C4-2B (cell line): ENCODE results near the gene SMARCAL1.

Source experiments
- H3K27ac ChIP-seq: fragments of 450-650 bp; 2 replicates; pipeline ENCODE4 v1.5.1; 2017
- ZFX ChIP-seq: fragments of 450-650 bp; IDR thresholded peaks from 2 replicates; pipeline ENCODE4 v1.6.1; 2017
- TF ChIP-seq, protein P1 (sequence below): fragments of 450-650 bp; conservative IDR thresholded peaks from 2 replicates; pipeline ENCODE4 v1.5.1; 2017; ENCODE audit warnings: mild to moderate bottlenecking

SMARCAL1 gene

DNA sequence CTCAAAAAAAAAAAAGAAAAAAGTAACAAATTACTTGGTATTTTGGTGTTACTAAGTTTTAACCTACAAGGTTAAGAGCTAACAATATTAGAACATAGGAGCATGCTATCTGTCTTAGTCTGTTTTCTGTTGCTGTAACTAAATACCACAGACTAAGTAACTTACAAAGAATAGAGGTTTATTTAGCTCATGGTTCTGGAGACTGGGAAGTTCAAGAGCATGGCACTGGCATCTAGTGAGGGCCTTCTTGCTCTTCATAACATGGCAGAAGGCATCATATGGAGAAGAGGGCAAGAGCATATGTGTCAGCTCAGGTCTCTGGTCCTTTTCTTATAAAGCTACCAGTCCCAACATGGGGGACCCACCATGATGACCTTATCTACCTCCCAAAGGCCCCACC is 36.5 kb downstream of the SMARCAL1 start:
- TF ChIP-seq ZFX, result no peak
- H3K27ac ChIP-seq, result no peak overlapping the region

DNA sequence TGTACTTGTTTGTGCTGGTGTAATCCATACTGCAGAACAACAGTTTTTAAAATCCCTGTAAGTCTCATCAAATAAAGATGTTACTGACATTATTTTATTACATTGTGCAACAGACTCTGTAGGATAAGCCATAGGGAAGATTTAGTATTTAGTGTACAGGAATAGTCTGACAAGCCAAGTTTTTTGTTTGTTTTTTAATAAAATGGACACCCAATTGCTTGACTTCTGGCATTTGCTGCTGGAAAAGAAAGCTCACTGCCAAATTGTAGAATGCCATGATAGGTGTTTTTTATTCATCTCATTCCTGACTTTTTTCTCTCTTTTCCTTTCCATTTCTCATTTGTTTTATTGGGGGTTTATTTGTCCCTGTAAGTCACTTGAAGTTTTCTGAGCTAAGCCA is 38.1 kb downstream of the SMARCAL1 start:
- H3K27ac ChIP-seq, result no peak overlapping the region
- TF ChIP-seq, protein P1, sequence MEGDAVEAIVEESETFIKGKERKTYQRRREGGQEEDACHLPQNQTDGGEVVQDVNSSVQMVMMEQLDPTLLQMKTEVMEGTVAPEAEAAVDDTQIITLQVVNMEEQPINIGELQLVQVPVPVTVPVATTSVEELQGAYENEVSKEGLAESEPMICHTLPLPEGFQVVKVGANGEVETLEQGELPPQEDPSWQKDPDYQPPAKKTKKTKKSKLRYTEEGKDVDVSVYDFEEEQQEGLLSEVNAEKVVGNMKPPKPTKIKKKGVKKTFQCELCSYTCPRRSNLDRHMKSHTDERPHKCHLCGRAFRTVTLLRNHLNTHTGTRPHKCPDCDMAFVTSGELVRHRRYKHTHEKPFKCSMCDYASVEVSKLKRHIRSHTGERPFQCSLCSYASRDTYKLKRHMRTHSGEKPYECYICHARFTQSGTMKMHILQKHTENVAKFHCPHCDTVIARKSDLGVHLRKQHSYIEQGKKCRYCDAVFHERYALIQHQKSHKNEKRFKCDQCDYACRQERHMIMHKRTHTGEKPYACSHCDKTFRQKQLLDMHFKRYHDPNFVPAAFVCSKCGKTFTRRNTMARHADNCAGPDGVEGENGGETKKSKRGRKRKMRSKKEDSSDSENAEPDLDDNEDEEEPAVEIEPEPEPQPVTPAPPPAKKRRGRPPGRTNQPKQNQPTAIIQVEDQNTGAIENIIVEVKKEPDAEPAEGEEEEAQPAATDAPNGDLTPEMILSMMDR, result no peak
- TF ChIP-seq ZFX, result no peak

DNA sequence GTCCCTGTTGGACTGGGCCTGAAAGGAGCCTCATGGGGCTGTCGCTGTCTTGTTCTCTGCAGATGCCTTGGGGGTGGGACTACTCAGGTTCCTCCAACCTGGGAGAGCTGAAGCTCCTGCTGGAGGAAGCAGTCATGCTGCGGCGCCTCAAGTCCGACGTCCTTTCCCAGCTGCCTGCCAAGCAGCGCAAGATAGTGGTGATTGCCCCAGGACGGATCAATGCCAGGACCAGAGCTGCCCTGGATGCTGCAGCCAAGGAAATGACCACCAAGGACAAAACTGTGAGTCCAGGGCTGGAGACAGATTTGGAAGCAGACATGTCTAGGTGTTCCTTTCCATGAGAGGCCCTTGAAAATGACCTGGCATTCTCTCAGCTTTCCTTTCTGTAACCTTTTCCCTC is 38.5 kb downstream of the SMARCAL1 start:
- no peak overlapping the region for H3K27ac ChIP-seq
- TF ChIP-seq, protein P1, result no peak
- no peak for TF ChIP-seq ZFX

DNA sequence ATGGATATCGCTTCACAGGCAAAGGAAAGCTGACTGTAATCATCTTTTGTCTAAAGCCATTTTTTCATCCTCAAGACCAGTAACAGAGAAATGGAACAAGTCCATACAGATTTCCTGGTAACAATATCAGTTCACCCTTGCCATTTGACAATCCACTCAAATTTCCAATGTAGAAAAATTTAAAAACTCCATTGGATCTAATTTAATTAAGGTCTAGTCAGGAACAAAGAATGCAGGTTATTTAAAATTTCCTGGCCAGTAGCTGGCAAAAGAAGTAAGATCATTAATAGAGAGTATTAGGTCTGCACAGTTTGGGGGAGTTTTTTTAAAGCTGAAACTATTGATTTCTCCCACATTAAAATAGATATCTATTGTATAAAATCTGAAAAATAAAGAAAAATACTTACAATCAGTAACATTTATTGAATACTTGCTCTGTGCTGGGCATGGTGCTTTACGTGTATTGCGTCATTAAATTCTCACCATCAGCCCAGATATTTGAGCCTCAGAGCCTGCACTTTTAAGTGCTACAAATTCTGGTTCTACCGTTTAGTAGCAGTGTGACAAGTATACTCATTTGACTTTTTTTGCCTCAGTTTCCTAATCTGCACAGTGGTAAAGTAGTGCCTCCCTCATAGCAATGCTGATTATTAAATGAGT is 41.8 kb downstream of the SMARCAL1 start:
- TF ChIP-seq, protein P1, result no peak
- TF ChIP-seq ZFX, result no peak

DNA sequence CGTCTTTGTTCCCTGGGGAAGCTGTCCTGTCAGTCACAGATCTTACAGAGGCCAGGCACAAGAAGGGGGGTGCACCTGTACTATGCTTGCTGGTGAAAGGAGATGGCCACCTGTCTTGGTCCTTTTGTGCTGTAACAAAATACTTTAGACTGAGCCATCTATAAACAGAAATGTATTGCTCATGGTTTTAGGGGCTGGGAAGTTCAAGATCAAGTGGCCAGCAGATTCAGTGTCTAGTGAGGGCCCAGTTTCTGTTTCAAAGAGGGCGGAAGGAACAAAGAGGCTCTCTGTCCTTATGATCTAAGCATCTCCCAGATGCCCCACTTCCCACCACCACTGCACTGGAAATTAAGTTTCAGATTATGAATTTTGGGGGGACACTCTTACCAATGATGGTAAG is 50.9 kb downstream of the SMARCAL1 start:
- no peak overlapping the region for H3K27ac ChIP-seq
- no peak for TF ChIP-seq ZFX
- TF ChIP-seq, protein P1, result no peak

More for the DNA sequence above, 41.8 kb downstream of the SMARCAL1 start:
- H3K27ac ChIP-seq, result no peak overlapping the region

DNA sequence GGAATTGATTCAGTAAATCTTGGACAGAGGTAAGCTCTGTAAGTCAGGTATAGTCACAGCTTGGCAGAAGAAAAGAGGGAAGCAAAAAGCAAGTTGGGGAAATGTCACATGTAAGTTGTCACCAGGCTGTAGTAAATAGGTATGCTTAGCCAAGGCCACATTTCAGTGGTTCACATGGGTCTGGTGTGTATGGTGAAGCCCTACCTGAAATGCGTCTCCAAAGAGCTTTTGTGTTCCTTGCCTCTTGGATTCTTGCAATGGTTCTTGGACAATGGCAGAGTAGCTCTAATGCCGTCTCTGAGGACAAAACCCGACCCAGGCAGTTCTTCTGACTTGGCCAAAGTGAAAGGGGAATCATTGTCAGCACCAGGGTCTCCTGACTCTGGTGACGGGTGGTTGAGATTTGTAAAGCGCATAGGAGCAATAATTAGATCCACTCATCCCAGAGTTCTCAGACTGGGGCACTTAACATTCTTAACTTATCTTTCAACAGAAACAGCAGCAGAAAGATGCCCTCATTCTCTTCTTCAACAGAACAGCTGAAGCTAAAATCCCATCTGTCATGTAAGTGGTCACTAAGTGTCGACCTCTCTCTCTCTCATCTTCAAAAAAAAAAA is 51.9 kb downstream of the SMARCAL1 start:
- H3K27ac ChIP-seq, result no peak overlapping the region
- TF ChIP-seq, protein P1, result no peak
- TF ChIP-seq ZFX, result no peak

DNA sequence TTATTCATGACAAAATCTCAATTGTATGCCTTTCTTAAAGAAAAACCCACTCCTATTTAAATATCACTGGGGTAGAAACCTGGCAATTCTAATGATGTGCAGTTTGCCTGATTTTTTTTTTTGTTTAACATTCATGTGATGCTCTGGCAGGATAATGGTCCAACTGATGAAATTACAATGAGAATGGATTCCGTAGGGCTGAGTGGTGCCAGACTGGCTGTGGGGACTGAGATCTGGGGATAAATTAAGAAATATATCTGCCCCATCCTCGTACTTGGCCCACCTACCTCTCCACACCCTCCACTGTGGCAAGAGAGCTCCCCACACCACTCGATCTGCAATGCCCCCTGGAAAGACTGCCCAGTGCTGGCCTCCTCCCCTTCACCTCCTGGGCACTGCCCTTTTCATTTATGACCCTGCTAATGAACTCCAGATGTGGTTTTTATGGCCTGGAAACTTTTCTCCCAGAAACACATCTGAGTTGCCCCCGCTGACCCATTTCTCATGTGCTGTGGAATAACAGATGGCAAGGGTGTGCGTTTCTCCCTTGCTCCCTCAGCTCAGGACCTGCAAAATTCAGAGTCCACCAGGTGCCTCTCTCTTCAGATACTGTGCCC is 53.4 kb downstream of the SMARCAL1 start:
- H3K27ac ChIP-seq, result no peak overlapping the region
- TF ChIP-seq, protein P1, result no peak
- no peak for TF ChIP-seq ZFX

DNA sequence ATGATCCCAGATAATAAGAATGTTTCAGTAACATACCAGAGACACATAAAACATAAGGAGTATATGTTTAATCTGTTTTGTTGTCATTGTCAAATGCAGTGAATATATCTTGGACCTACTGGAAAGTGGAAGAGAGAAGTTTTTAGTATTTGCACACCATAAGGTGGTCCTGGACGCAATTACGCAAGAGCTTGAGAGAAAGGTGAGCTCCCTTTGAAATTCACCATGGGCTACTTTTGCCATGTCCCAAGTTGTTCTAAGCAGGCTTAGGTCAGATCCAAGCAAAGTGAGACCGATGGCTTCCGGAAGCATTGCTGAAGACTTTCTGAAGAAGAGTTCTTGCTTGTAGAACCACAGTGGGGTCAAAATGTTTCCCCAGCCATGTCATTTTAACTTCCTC is 55.6 kb downstream of the SMARCAL1 start:
- TF ChIP-seq, protein P1, result no peak
- TF ChIP-seq ZFX, result no peak
- no peak overlapping the region for H3K27ac ChIP-seq
